ENCODE measurements around the gene IL4R.

IL4R gene

GRCh38 chr16:27361987-27362386, 48.2 kb downstream of the IL4R start:
- no peaks in the 10 kb centered on the region for H3K27me3 Mint-ChIP-seq
- peaks cover 5% of the 10 kb centered on the region for H3K9me3 Mint-ChIP-seq
- H3K4me3 Mint-ChIP-seq = no peak overlapping the region
- ATAC-seq (no peak), DNase-seq (no peak)
- H3K27ac Mint-ChIP-seq = peak overlapping the region; percentile 83
- peaks cover 86% of the 10 kb centered on the region for H3K36me3 Mint-ChIP-seq (ENCODE audit: low read depth)
- peaks cover 50% of the 10 kb centered on the region for H3K4me1 Mint-ChIP-seq

- H3K9me3 Mint-ChIP-seq = peaks cover 5% of the 10 kb centered on the region
- DNase-seq (no peak), ATAC-seq (no peak)
- peak overlapping the region; percentile 83 for H3K27ac Mint-ChIP-seq
- peaks cover 56% of the 10 kb centered on the region for H3K4me1 Mint-ChIP-seq
- peaks cover 80% of the 10 kb centered on the region for H3K36me3 Mint-ChIP-seq (ENCODE audit: low read depth)
- no peak overlapping the region for H3K4me3 Mint-ChIP-seq
- H3K27me3 Mint-ChIP-seq = no peaks in the 10 kb centered on the region
These were observed 48.9 kb downstream of the IL4R start for GRCh38 chr16:27362570-27363245.

GRCh38 chr16:27363246-27363632, 49.5 kb downstream of the IL4R start:
- DNase-seq (no peak), ATAC-seq (no peak)
- H3K36me3 Mint-ChIP-seq (ENCODE audit: low read depth) = peaks cover 75% of the 10 kb centered on the region
- no peaks in the 10 kb centered on the region for H3K27me3 Mint-ChIP-seq
- H3K9me3 Mint-ChIP-seq = peaks cover 5% of the 10 kb centered on the region
- H3K4me1 Mint-ChIP-seq = peaks cover 61% of the 10 kb centered on the region
- H3K4me3 Mint-ChIP-seq = no peak overlapping the region
- H3K27ac Mint-ChIP-seq = peak overlapping the region; percentile 99

GRCh38 chr16:27363797-27364196, 50.0 kb downstream of the IL4R start:
- peaks cover 69% of the 10 kb centered on the region for H3K36me3 Mint-ChIP-seq (ENCODE audit: low read depth)
- peaks cover 67% of the 10 kb centered on the region for H3K4me1 Mint-ChIP-seq
- peaks cover 5% of the 10 kb centered on the region for H3K9me3 Mint-ChIP-seq
- ATAC-seq (no peak), DNase-seq (no peak)
- H3K4me3 Mint-ChIP-seq = no peak overlapping the region
- H3K27ac Mint-ChIP-seq = peak overlapping the region; percentile 99
- H3K27me3 Mint-ChIP-seq = no peaks in the 10 kb centered on the region

- ATAC-seq (no peak), DNase-seq (no peak)
- H3K4me3 Mint-ChIP-seq = peak overlapping the region; percentile 34
- peak overlapping the region; percentile 99 for H3K27ac Mint-ChIP-seq
- no peaks in the 10 kb centered on the region for H3K27me3 Mint-ChIP-seq
- peaks cover 75% of the 10 kb centered on the region for H3K4me1 Mint-ChIP-seq
- peaks cover 5% of the 10 kb centered on the region for H3K9me3 Mint-ChIP-seq
- H3K36me3 Mint-ChIP-seq (ENCODE audit: low read depth) = peaks cover 63% of the 10 kb centered on the region
These were observed 50.8 kb downstream of the IL4R start for GRCh38 chr16:27364493-27365141.

GRCh38 chr16:27365142-27366089, 51.6 kb downstream of the IL4R start:
- H3K27ac Mint-ChIP-seq = peak overlapping the region; percentile 99
- H3K4me1 Mint-ChIP-seq = peaks cover 83% of the 10 kb centered on the region
- H3K36me3 Mint-ChIP-seq (ENCODE audit: low read depth) = peaks cover 62% of the 10 kb centered on the region
- no peaks in the 10 kb centered on the region for H3K27me3 Mint-ChIP-seq
- ATAC-seq (peak; percentile 26), DNase-seq (peak; percentile 30)
- H3K4me3 Mint-ChIP-seq = peak overlapping the region; percentile 15
- H3K9me3 Mint-ChIP-seq = peaks cover 10% of the 10 kb centered on the region

GRCh38 chr16:27366687-27367460, 53.1 kb downstream of the IL4R start:
- no peaks in the 10 kb centered on the region for H3K27me3 Mint-ChIP-seq
- peaks cover 90% of the 10 kb centered on the region for H3K4me1 Mint-ChIP-seq
- H3K27ac Mint-ChIP-seq = peak overlapping the region; percentile 99
- peaks cover 14% of the 10 kb centered on the region for H3K9me3 Mint-ChIP-seq
- DNase-seq (peak; percentile 71), ATAC-seq (peak; percentile 26)
- H3K4me3 Mint-ChIP-seq = peak overlapping the region; percentile 65
- peaks cover 54% of the 10 kb centered on the region for H3K36me3 Mint-ChIP-seq (ENCODE audit: low read depth)

- peaks cover 84% of the 10 kb centered on the region for H3K4me1 Mint-ChIP-seq
- H3K4me3 Mint-ChIP-seq = peak overlapping the region; percentile 65
- ATAC-seq = peak; percentile 79
- peaks cover 45% of the 10 kb centered on the region for H3K36me3 Mint-ChIP-seq (ENCODE audit: low read depth)
- peak; percentile 92 for DNase-seq
- no peaks in the 10 kb centered on the region for H3K27me3 Mint-ChIP-seq
- peak overlapping the region; percentile 99 for H3K27ac Mint-ChIP-seq
- peaks cover 14% of the 10 kb centered on the region for H3K9me3 Mint-ChIP-seq
These were observed 53.9 kb downstream of the IL4R start for GRCh38 chr16:27367461-27368357.

- no peak for ATAC-seq
- no peaks in the 10 kb centered on the region for H3K27me3 Mint-ChIP-seq
- peaks cover 14% of the 10 kb centered on the region for H3K9me3 Mint-ChIP-seq
- no peak for DNase-seq
- H3K36me3 Mint-ChIP-seq (ENCODE audit: low read depth) = peaks cover 42% of the 10 kb centered on the region
- peak overlapping the region; percentile 65 for H3K4me3 Mint-ChIP-seq
- H3K27ac Mint-ChIP-seq = peak overlapping the region; percentile 99
- peaks cover 81% of the 10 kb centered on the region for H3K4me1 Mint-ChIP-seq
These were observed 54.6 kb downstream of the IL4R start for GRCh38 chr16:27368358-27368722.

GRCh38 chr16:27369806-27370205, 56.0 kb downstream of the IL4R start:
- Mint-ChIP-seq H3K27me3 (no peaks in the 10 kb centered on the region), H3K27ac (peak overlapping the region; percentile 99), H3K4me1 (peaks cover 66% of the 10 kb centered on the region), H3K9me3 (peaks cover 11% of the 10 kb centered on the region), H3K36me3 (ENCODE audit: low read depth) (peaks cover 28% of the 10 kb centered on the region), H3K4me3 (no peak overlapping the region)
- ATAC-seq (no peak), DNase-seq (no peak)

GRCh38 chr16:27370318-27370717, 56.5 kb downstream of the IL4R start:
- ATAC-seq (no peak), DNase-seq (no peak)
- H3K4me3 Mint-ChIP-seq = no peak overlapping the region
- no peaks in the 10 kb centered on the region for H3K27me3 Mint-ChIP-seq
- peak overlapping the region; percentile 99 for H3K27ac Mint-ChIP-seq
- peaks cover 9% of the 10 kb centered on the region for H3K9me3 Mint-ChIP-seq
- peaks cover 61% of the 10 kb centered on the region for H3K4me1 Mint-ChIP-seq
- peaks cover 23% of the 10 kb centered on the region for H3K36me3 Mint-ChIP-seq (ENCODE audit: low read depth)

- Mint-ChIP-seq H3K4me3 (no peak overlapping the region), H3K27me3 (no peaks in the 10 kb centered on the region), H3K9me3 (peaks cover 9% of the 10 kb centered on the region), H3K36me3 (ENCODE audit: low read depth) (peaks cover 13% of the 10 kb centered on the region), H3K4me1 (peaks cover 55% of the 10 kb centered on the region), H3K27ac (no peak overlapping the region)
- DNase-seq (no peak), ATAC-seq (no peak)
These were observed 59.5 kb downstream of the IL4R start for GRCh38 chr16:27373312-27373711.

GRCh38 chr16:27374221-27374803, 60.5 kb downstream of the IL4R start:
- ATAC-seq = no peak
- Mint-ChIP-seq H3K27ac (no peak overlapping the region), H3K4me1 (peaks cover 54% of the 10 kb centered on the region), H3K36me3 (ENCODE audit: low read depth) (peaks cover 13% of the 10 kb centered on the region), H3K27me3 (no peaks in the 10 kb centered on the region), H3K4me3 (no peak overlapping the region), H3K9me3 (peaks cover 9% of the 10 kb centered on the region)
- no peak for DNase-seq
